ENCODE data around the gene OGFOD3.

- no peak for TF ChIP-seq FOXM1 (IDR thresholded peaks at IDR 0.05; ENCODE audit: borderline replicate concordance)
- no peak for TF ChIP-seq NFRKB (IDR thresholded peaks at IDR 0.05)
- TF ChIP-seq BHLHE40 (IDR thresholded peaks at IDR 0.05; ENCODE audit: borderline replicate concordance): no peak
- TF ChIP-seq FOXA1 (IDR thresholded peaks at IDR 0.05): no peak
- TF ChIP-seq ELF4 (IDR thresholded peaks at IDR 0.05): no peak
- no peak for TF ChIP-seq ZNF384 (IDR thresholded peaks at IDR 0.05)
- TF ChIP-seq SUZ12 (IDR thresholded peaks at IDR 0.05): no peak
- TF ChIP-seq SP1 (IDR thresholded peaks at IDR 0.05): no peak
- no peak for TF ChIP-seq ARNT (IDR thresholded peaks at IDR 0.05)
- no peak for TF ChIP-seq L3MBTL2 (conservative IDR thresholded peaks at IDR 0.05)
- TF ChIP-seq CTBP1 (IDR thresholded peaks at IDR 0.05; ENCODE audit: borderline replicate concordance): no peak
- TF ChIP-seq LEF1 (IDR thresholded peaks at IDR 0.05; ENCODE audit: borderline replicate concordance): no peak
Measured at GRCh38 chr17:82348434-82348833, 70.0 kb downstream of the OGFOD3 start.
